HepG2 (cell line): ENCODE measurements around the gene MTX1. TPM values are rescaled to one million over a fixed set of nuclear protein-coding genes. Genes with fewer than 3 reads are reported as not detected.

Experiments used
- ATF1 ChIP-seq: IDR thresholded peaks from 2 replicates; pipeline ENCODE4 v1.6.1; 2016; ENCODE audit warnings: mild to moderate bottlenecking, control low read depth
- CC2D1A ChIP-seq: sonication (generic); formaldehyde crosslinking; IDR thresholded peaks from 2 replicates; pipeline ENCODE4 v1.8.1; 2023; ENCODE audit warnings: mild to moderate bottlenecking, missing genetic modification reagents
- HOXA5 ChIP-seq: sonication (generic); formaldehyde crosslinking; IDR thresholded peaks from 2 replicates; pipeline ENCODE4 v1.4.0; 2020; ENCODE audit warnings: missing genetic modification reagents
- RORA ChIP-seq: sonication (generic); formaldehyde crosslinking; IDR thresholded peaks from 2 replicates; pipeline ENCODE4 v1.5.0; 2020; ENCODE audit warnings: mild to moderate bottlenecking, missing genetic modification reagents, moderate library complexity
- SIX1 ChIP-seq: sonication (generic); formaldehyde crosslinking; IDR thresholded peaks from 2 replicates; pipeline ENCODE4 v1.4.0; 2020; ENCODE audit warnings: missing genetic modification reagents, borderline replicate concordance
- SIX4 ChIP-seq: sonication (generic); formaldehyde crosslinking; IDR thresholded peaks from 2 replicates; pipeline ENCODE4 v1.4.0; 2020; ENCODE audit warnings: missing genetic modification reagents
- ZBTB42 ChIP-seq: sonication (generic); formaldehyde crosslinking; IDR thresholded peaks from 2 replicates; pipeline ENCODE4 v1.5.0; 2020; ENCODE audit warnings: mild to moderate bottlenecking, missing genetic modification reagents
- ZNF232 ChIP-seq: sonication (generic); formaldehyde crosslinking; IDR thresholded peaks from 2 replicates; pipeline ENCODE4 v1.4.0; 2020; ENCODE audit warnings: missing genetic modification reagents, borderline replicate concordance
- ZNF567 ChIP-seq: sonication (generic); formaldehyde crosslinking; IDR thresholded peaks from 2 replicates; pipeline ENCODE4 v1.8.1; 2023; ENCODE audit warnings: mild to moderate bottlenecking, missing genetic modification reagents, borderline replicate concordance
- ZNF577 ChIP-seq: sonication (generic); formaldehyde crosslinking; IDR thresholded peaks from 2 replicates; pipeline ENCODE4 v1.4.0; 2020; ENCODE audit warnings: mild to moderate bottlenecking, low read depth, missing genetic modification reagents, borderline replicate concordance
- ZNF724P ChIP-seq: sonication (generic); formaldehyde crosslinking; IDR thresholded peaks from 2 replicates; pipeline ENCODE4 v1.8.0; 2022; ENCODE audit warnings: missing genetic modification reagents, borderline replicate concordance
- ZNF883 ChIP-seq: sonication (generic); formaldehyde crosslinking; IDR thresholded peaks from 2 replicates; pipeline ENCODE4 v1.5.1; 2020; ENCODE audit warnings: mild to moderate bottlenecking, missing genetic modification reagents; ENCODE audit errors: not compliant biosample characterization
- polyA plus RNA-seq, 8 experiments: library from polyadenylated mRNA; depleted of rRNA in 3 of 8; stranded (reverse) in 7 of 8; unstranded in 1 of 8; fragments of >200 nt; fragmentation: Illumina TruSeq in 4 of 8; extraction: Trizol in 4 of 8; gene quantifications; 2 replicates each; pipeline versions ENCODE4 v1.2.1 to v1.2.3, GENCODE V29; 2011 to 2016; ENCODE audit warnings: low read depth in 4 of 8, missing spikeins in 1 of 8, mixed read lengths in 1 of 8; ENCODE audit not compliant: insufficient read depth in 1 of 8
- total RNA-seq, 5 experiments: library from RNA; depleted of rRNA; stranded (reverse); fragments of >200 nt; fragmentation: Illumina TruSeq; extraction: Trizol; gene quantifications; 2 replicates each; pipeline ENCODE4 v1.2.3, GENCODE V29; 2016; ENCODE audit warnings: low read depth in 1 of 5
- TF ChIP-seq, protein P1 (sequence below): sonication (generic); formaldehyde crosslinking; IDR thresholded peaks from 2 replicates; pipeline ENCODE4 v1.5.1; 2020; ENCODE audit warnings: missing genetic modification reagents, mild to moderate bottlenecking, borderline replicate concordance
- TF ChIP-seq, protein P2 (sequence below): sonication (generic); formaldehyde crosslinking; IDR thresholded peaks from 2 replicates; pipeline ENCODE4 v1.8.1; 2023; ENCODE audit warnings: mild to moderate bottlenecking, missing genetic modification reagents
- TF ChIP-seq, protein P3 (sequence below): sonication (generic); formaldehyde crosslinking; IDR thresholded peaks from 2 replicates; pipeline ENCODE4 v1.4.0; 2020; ENCODE audit warnings: missing genetic modification reagents, borderline replicate concordance
- TF ChIP-seq, protein P4 (sequence below): sonication (generic); formaldehyde crosslinking; IDR thresholded peaks from 2 replicates; pipeline ENCODE4 v1.8.0; 2022; ENCODE audit warnings: low read depth, missing genetic modification reagents
- TF ChIP-seq, protein P5 (sequence below): sonication (generic); formaldehyde crosslinking; IDR thresholded peaks from 2 replicates; pipeline ENCODE4 v1.4.0; 2020; ENCODE audit warnings: mild to moderate bottlenecking, missing genetic modification reagents

MTX1 gene
- total and polyA plus RNA-seq, 2 of the 13 experiments (the other 11 are each of a cell fraction or from before 2014, with no cell fraction given), result 64.5 to 72.6 TPM

DNA sequence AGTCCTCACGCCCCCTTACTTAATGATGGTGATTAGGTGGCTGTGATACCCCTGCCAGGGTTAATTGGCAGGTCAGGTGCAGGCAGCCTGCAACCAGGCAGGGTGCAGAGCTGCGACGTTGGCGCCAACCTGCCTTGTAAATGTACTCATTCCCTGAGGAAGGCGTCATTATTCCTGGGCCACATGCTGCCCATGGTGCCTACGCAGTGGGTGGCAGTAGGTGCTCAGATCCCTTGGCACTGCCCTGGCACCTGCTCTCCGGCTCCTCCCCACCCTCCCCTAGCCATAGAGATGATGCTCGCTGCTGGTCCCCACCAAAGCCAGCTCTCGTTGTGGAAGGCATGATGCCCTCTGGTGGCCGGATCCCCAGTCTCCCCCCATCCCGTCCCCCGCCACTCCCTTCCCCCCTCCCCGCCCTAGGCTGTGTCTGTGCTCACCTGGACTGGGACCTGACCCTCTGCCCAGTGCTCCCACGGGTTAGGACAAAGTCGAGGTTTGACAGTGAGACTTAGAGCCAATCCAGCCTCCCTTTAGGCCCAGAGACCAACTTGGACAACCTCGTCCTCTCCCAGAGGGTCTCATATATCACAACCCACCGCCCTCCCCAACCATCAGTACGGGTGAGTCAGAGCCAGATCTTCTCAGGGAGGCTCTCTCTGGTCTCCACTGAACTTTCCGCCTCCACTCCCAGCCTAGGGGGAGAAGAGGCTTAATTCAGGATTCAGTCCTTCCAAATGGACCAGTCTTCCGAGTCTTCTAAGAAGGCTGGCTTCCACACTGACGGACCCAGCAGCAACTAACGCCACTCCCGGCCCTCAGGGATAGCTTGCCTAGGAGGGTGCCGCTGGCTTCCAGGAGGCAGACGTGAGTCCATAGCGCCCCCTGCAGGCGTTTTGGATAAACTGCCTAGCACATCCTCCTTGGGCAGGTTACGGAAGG is 41.1 kb upstream of the MTX1 start (continued):
- TF ChIP-seq, protein P1, sequence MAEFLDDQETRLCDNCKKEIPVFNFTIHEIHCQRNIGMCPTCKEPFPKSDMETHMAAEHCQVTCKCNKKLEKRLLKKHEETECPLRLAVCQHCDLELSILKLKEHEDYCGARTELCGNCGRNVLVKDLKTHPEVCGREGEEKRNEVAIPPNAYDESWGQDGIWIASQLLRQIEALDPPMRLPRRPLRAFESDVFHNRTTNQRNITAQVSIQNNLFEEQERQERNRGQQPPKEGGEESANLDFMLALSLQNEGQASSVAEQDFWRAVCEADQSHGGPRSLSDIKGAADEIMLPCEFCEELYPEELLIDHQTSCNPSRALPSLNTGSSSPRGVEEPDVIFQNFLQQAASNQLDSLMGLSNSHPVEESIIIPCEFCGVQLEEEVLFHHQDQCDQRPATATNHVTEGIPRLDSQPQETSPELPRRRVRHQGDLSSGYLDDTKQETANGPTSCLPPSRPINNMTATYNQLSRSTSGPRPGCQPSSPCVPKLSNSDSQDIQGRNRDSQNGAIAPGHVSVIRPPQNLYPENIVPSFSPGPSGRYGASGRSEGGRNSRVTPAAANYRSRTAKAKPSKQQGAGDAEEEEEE (CRISPR knock-in tag), result 0 out of 2 replicates have a peak, but pooled peaks have one; percentile 16
- TF ChIP-seq, protein P2, sequence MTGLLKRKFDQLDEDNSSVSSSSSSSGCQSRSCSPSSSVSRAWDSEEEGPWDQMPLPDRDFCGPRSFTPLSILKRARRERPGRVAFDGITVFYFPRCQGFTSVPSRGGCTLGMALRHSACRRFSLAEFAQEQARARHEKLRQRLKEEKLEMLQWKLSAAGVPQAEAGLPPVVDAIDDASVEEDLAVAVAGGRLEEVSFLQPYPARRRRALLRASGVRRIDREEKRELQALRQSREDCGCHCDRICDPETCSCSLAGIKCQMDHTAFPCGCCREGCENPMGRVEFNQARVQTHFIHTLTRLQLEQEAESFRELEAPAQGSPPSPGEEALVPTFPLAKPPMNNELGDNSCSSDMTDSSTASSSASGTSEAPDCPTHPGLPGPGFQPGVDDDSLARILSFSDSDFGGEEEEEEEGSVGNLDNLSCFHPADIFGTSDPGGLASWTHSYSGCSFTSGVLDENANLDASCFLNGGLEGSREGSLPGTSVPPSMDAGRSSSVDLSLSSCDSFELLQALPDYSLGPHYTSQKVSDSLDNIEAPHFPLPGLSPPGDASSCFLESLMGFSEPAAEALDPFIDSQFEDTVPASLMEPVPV (CRISPR knock-in tag), result no peak
- TF ChIP-seq ZNF883 (no peak), ZNF577 (CRISPR knock-in tag) (no peak), ZNF724P (CRISPR knock-in tag) (0 out of 2 replicates have a peak, but pooled peaks have one; percentile 34), RORA (CRISPR knock-in tag) (no peak), ZNF232 (CRISPR knock-in tag) (no peak), ATF1 (CRISPR knock-in tag) (no peak), ZNF567 (CRISPR knock-in tag) (no peak), CC2D1A (CRISPR knock-in tag) (no peak), SIX4 (no peak), ZBTB42 (CRISPR knock-in tag) (no peak), HOXA5 (no peak), SIX1 (no peak)
- TF ChIP-seq, protein P3, sequence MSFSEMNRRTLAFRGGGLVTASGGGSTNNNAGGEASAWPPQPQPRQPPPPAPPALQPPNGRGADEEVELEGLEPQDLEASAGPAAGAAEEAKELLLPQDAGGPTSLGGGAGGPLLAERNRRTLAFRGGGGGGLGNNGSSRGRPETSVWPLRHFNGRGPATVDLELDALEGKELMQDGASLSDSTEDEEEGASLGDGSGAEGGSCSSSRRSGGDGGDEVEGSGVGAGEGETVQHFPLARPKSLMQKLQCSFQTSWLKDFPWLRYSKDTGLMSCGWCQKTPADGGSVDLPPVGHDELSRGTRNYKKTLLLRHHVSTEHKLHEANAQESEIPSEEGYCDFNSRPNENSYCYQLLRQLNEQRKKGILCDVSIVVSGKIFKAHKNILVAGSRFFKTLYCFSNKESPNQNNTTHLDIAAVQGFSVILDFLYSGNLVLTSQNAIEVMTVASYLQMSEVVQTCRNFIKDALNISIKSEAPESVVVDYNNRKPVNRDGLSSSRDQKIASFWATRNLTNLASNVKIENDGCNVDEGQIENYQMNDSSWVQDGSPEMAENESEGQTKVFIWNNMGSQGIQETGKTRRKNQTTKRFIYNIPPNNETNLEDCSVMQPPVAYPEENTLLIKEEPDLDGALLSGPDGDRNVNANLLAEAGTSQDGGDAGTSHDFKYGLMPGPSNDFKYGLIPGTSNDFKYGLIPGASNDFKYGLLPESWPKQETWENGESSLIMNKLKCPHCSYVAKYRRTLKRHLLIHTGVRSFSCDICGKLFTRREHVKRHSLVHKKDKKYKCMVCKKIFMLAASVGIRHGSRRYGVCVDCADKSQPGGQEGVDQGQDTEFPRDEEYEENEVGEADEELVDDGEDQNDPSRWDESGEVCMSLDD (CRISPR knock-in tag), result no peak
- TF ChIP-seq, protein P4, sequence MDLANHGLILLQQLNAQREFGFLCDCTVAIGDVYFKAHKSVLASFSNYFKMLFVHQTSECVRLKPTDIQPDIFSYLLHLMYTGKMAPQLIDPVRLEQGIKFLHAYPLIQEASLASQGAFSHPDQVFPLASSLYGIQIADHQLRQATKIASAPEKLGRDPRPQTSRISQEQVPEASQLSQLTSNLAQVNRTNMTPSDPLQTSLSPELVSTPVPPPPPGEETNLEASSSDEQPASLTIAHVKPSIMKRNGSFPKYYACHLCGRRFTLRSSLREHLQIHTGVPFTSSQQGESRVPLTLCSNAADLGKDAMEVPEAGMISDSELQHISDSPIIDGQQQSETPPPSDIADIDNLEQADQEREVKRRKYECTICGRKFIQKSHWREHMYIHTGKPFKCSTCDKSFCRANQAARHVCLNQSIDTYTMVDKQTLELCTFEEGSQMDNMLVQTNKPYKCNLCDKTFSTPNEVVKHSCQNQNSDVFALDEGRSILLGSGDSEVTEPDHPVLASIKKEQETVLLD, result no peak
- TF ChIP-seq, protein P5, sequence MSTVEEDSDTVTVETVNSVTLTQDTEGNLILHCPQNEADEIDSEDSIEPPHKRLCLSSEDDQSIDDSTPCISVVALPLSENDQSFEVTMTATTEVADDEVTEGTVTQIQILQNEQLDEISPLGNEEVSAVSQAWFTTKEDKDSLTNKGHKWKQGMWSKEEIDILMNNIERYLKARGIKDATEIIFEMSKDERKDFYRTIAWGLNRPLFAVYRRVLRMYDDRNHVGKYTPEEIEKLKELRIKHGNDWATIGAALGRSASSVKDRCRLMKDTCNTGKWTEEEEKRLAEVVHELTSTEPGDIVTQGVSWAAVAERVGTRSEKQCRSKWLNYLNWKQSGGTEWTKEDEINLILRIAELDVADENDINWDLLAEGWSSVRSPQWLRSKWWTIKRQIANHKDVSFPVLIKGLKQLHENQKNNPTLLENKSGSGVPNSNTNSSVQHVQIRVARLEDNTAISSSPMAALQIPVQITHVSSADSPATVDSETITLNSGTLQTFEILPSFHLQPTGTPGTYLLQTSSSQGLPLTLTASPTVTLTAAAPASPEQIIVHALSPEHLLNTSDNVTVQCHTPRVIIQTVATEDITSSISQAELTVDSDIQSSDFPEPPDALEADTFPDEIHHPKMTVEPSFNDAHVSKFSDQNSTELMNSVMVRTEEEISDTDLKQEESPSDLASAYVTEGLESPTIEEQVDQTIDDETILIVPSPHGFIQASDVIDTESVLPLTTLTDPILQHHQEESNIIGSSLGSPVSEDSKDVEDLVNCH (CRISPR knock-in tag), result no peak
